ENCODE data around the gene ZNF579.

GRCh38 chr19:55613396-55613795, 32.7 kb upstream of the ZNF579 start:
- TF ChIP-seq CTCF (conservative IDR thresholded peaks at IDR 0.05; ENCODE audit: low read length) (no peak), EZH2phosphoT487 (IDR thresholded peaks at IDR 0.05; ENCODE audit: borderline replicate concordance, low read depth, low read length) (no peak)

Data from OCI-LY7 (cell line).